HCEC 1CT (cell line): Measurements from ENCODE around the gene ZNF581.

ENCODE experiments used
- DNase-seq: peaks from one replicate; pipeline ENCODE4 v3.0.0-alpha.2; 2017

Gene ZNF581

GRCh38 chr19:55650126-55650557, 6.7 kb downstream of the ZNF581 start:
- DNase-seq: no peak

- no peak for DNase-seq
These were observed 7.3 kb downstream of the ZNF581 start for GRCh38 chr19:55650602-55651230.

- DNase-seq: no peak
These were observed 7.8 kb downstream of the ZNF581 start for GRCh38 chr19:55651236-55651635.

- DNase-seq: no peak
These were observed 9.1 kb downstream of the ZNF581 start for GRCh38 chr19:55652311-55653128.

- peak; percentile 97 for DNase-seq
These were observed 10.3 kb downstream of the ZNF581 start for GRCh38 chr19:55653651-55654322.

- peak; percentile 97 for DNase-seq
These were observed 10.9 kb downstream of the ZNF581 start for GRCh38 chr19:55654323-55654867.

- DNase-seq: peak; percentile 87
These were observed 11.6 kb downstream of the ZNF581 start, which contains the start of gene U2AF2 for GRCh38 chr19:55654868-55655647. Gene U2AF2, plus strand, starts transcription at chr19:55655035. Its CDS starts 70 bp downstream, at chr19:55655105.

- no peak for DNase-seq
These were observed 12.2 kb downstream of the ZNF581 start for GRCh38 chr19:55655648-55656040.

- no peak for DNase-seq
These were observed 13.1 kb downstream of the ZNF581 start for GRCh38 chr19:55656552-55656951.

GRCh38 chr19:55656988-55657747, 13.7 kb downstream of the ZNF581 start:
- no peak for DNase-seq

- no peak for DNase-seq
These were observed 15.5 kb downstream of the ZNF581 start for GRCh38 chr19:55658846-55659459.

- DNase-seq: no peak
These were observed 16.4 kb downstream of the ZNF581 start for GRCh38 chr19:55659822-55660221.

- DNase-seq: no peak
These were observed 17.0 kb downstream of the ZNF581 start for GRCh38 chr19:55660404-55660803.

- no peak for DNase-seq
These were observed 17.5 kb downstream of the ZNF581 start for GRCh38 chr19:55660991-55661390.

GRCh38 chr19:55661826-55662225, 18.4 kb downstream of the ZNF581 start:
- DNase-seq: no peak

- no peak for DNase-seq
These were observed 20.5 kb downstream of the ZNF581 start for GRCh38 chr19:55663846-55664536.

- no peak for DNase-seq
These were observed 23.0 kb downstream of the ZNF581 start for GRCh38 chr19:55666343-55667005.

- no peak for DNase-seq
These were observed 23.5 kb downstream of the ZNF581 start for GRCh38 chr19:55667006-55667381.

- no peak for DNase-seq
These were observed 24.1 kb downstream of the ZNF581 start for GRCh38 chr19:55667511-55667910.

- DNase-seq: no peak
These were observed 24.5 kb downstream of the ZNF581 start for GRCh38 chr19:55667958-55668357.
